Trophoblast cell (in vitro differentiated cells and primary cell): ENCODE measurements around the gene GPR61. TPM values are rescaled to one million over a fixed set of nuclear protein-coding genes. Genes with fewer than 3 reads are reported as not detected.

Experiments
- DNase-seq, 2 donors: peaks; one replicate each; pipeline ENCODE4 v3.0.0-alpha.2; 2016
- H2AFZ ChIP-seq: 2 replicates; pipeline ENCODE4 v1.6.1; 2013; ENCODE audit warnings: low read length, moderate library complexity, mild to moderate bottlenecking; ENCODE audit not compliant: insufficient read depth, poor library complexity
- H2AK5ac ChIP-seq: 2 replicates; pipeline ENCODE4 v1.6.1; 2013; ENCODE audit warnings: mild to moderate bottlenecking, low read length
- H2BK120ac ChIP-seq: 2 replicates; pipeline ENCODE4 v1.6.1; 2013; ENCODE audit warnings: low read length, mild to moderate bottlenecking, moderate library complexity; ENCODE audit not compliant: insufficient read depth, poor library complexity
- H2BK12ac ChIP-seq: 2 replicates; pipeline ENCODE4 v1.6.1; 2013; ENCODE audit warnings: mild to moderate bottlenecking, low read length, moderate library complexity
- H2BK5ac ChIP-seq: 2 replicates; pipeline ENCODE4 v1.6.1; 2013; ENCODE audit warnings: low read length, low read depth, moderate library complexity, mild to moderate bottlenecking; ENCODE audit not compliant: poor library complexity
- H3K14ac ChIP-seq: 2 replicates; pipeline ENCODE4 v1.6.1; 2013; ENCODE audit warnings: mild to moderate bottlenecking, low read length
- H3K18ac ChIP-seq: 2 replicates; pipeline ENCODE4 v1.6.1; 2013; ENCODE audit warnings: mild to moderate bottlenecking, low read length
- H3K23ac ChIP-seq: 2 replicates; pipeline ENCODE4 v1.6.1; 2013; ENCODE audit warnings: low read length
- H3K27ac ChIP-seq: 2 replicates; pipeline ENCODE4 v1.5.1; 2013; ENCODE audit warnings: low read depth, mild to moderate bottlenecking, inconsistent platforms, low read length, moderate library complexity
- H3K27me3 ChIP-seq: 2 replicates; pipeline ENCODE4 v1.6.1; 2013; ENCODE audit warnings: inconsistent platforms, mild to moderate bottlenecking, low read length, moderate library complexity; ENCODE audit not compliant: insufficient read depth
- H3K36me3 ChIP-seq, 2 experiments: 1 replicate in 1 of 2; 2 replicates in 1 of 2; pipeline ENCODE4 v1.6.1; 2013; ENCODE audit warnings: low read length in 2 of 2, mild to moderate bottlenecking in 2 of 2, moderate library complexity in 1 of 2; ENCODE audit not compliant: insufficient read depth in 2 of 2, control insufficient read depth in 1 of 2
- H3K4ac ChIP-seq: 2 replicates; pipeline ENCODE4 v1.6.1; 2013; ENCODE audit warnings: low read depth, mild to moderate bottlenecking, low read length, moderate library complexity
- H3K4me1 ChIP-seq, 2 experiments: 1 replicate in 1 of 2; 2 replicates in 1 of 2; pipeline ENCODE4 v1.6.1; 2013; ENCODE audit warnings: low read length in 2 of 2, mild to moderate bottlenecking in 2 of 2, moderate library complexity in 1 of 2; ENCODE audit not compliant: insufficient read depth in 2 of 2, control insufficient read depth in 1 of 2
- H3K4me2 ChIP-seq: 2 replicates; pipeline ENCODE4 v1.6.1; 2013; ENCODE audit warnings: inconsistent platforms, mild to moderate bottlenecking, low read length, moderate library complexity
- H3K4me3 ChIP-seq: 2 replicates; pipeline ENCODE4 v1.5.1; 2013; ENCODE audit warnings: mild to moderate bottlenecking, low read depth, low read length, inconsistent platforms
- H3K79me1 ChIP-seq: one replicate; pipeline ENCODE4 v1.6.1; 2013; ENCODE audit warnings: low read length
- H3K79me2 ChIP-seq: 2 replicates; pipeline ENCODE4 v1.6.1; 2013; ENCODE audit warnings: low read length, mild to moderate bottlenecking; ENCODE audit not compliant: control insufficient read depth, insufficient read depth, poor library complexity
- H3K9ac ChIP-seq: 2 replicates; pipeline ENCODE4 v1.6.1; 2013; ENCODE audit warnings: mild to moderate bottlenecking, low read length
- H3K9me3 ChIP-seq: 2 replicates; pipeline ENCODE4 v1.6.1; 2013; ENCODE audit warnings: low read depth, mild to moderate bottlenecking, control low read depth, inconsistent platforms, low read length; ENCODE audit not compliant: insufficient read depth
- H4K12ac ChIP-seq: 2 replicates; pipeline ENCODE4 v1.6.1; 2013; ENCODE audit warnings: low read depth, mild to moderate bottlenecking, low read length, moderate library complexity
- H4K8ac ChIP-seq: 2 replicates; pipeline ENCODE4 v1.6.1; 2013; ENCODE audit warnings: low read depth, mild to moderate bottlenecking, low read length, moderate library complexity
- H4K91ac ChIP-seq: one replicate; pipeline ENCODE4 v1.6.1; 2013; ENCODE audit warnings: low read depth, mild to moderate bottlenecking, low read length, moderate library complexity
- WGBS: extraction: QIAGEN DNeasy Blood & Tissue Kit; methylation state at CpG from one replicate; pipeline ENCODE4 v1.1.7; 2013; ENCODE audit warnings: missing lambda C conversion rate; ENCODE audit not compliant: insufficient read length, insufficient coverage; ENCODE audit errors: extremely low coverage; 5-methylcytosine and 5-hydroxymethylcytosine counted together
- polyA plus RNA-seq: library from polyadenylated mRNA; stranded (reverse); fragments of 200-250 nt; gene quantifications from 2 replicates; pipeline ENCODE4 v1.2.3, GENCODE V29; 2013

Gene GPR61, protein sequence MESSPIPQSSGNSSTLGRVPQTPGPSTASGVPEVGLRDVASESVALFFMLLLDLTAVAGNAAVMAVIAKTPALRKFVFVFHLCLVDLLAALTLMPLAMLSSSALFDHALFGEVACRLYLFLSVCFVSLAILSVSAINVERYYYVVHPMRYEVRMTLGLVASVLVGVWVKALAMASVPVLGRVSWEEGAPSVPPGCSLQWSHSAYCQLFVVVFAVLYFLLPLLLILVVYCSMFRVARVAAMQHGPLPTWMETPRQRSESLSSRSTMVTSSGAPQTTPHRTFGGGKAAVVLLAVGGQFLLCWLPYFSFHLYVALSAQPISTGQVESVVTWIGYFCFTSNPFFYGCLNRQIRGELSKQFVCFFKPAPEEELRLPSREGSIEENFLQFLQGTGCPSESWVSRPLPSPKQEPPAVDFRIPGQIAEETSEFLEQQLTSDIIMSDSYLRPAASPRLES
- not detected in 2 replicates for polyA plus RNA-seq

DNA sequence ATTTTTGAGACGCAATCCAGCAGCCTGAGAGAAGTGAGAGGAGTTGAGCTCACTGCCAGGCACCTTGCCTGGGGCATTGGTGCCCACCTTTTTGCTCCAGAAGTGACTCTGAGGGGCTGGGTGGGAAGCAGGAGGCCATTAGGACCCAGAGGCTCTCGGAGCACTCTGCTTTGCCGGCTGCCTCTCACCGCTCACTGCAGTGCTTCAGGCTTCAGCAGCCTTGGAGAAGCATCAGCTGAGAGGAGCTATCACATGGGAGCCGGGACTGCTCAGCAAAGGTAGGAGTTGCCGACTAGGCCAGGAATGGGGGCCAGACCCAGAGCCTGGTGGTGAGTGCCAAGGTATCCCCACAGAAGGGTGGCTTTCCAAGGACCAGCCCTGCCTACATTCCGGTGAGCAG lies at the start of gene GPR61:
TSS of gene GPR61 (plus strand) at position 197 of the 400 bp plus-strand sequence. CDS start 3,151 bp downstream, outside the sequence.
- Histone ChIP-seq H3K9me3 (no peaks in the 10 kb centered on the region), H3K23ac (no peak within 1 kb of the TSS), H3K9ac (no peak within 1 kb of the TSS), H2BK12ac (no peak within 1 kb of the TSS), H2AK5ac (no peak within 1 kb of the TSS), H3K36me3 (no peaks in the 10 kb centered on the region), H3K27me3 (no peaks in the 10 kb centered on the region), H3K4me3 (no peak within 1 kb of the TSS), H4K12ac (no peak within 1 kb of the TSS), H3K4me2 (no peak within 1 kb of the TSS), H4K91ac (no peak within 1 kb of the TSS), H2BK120ac (no peak within 1 kb of the TSS), H3K4ac (no peak within 1 kb of the TSS), H3K27ac (no peak within 1 kb of the TSS), H2AFZ (no peak within 1 kb of the TSS), H3K79me1 (no peaks in the 10 kb centered on the region), H4K8ac (no peak within 1 kb of the TSS), H2BK5ac (no peak within 1 kb of the TSS), H3K79me2 (no peaks in the 10 kb centered on the region), H3K18ac (no peak within 1 kb of the TSS), H3K4me1 (no peaks in the 10 kb centered on the region), H3K14ac (no peak within 1 kb of the TSS)
- WGBS, result no CpG with 5 or more reads among the region's 7 CpGs
- no peak for DNase-seq

DNA sequence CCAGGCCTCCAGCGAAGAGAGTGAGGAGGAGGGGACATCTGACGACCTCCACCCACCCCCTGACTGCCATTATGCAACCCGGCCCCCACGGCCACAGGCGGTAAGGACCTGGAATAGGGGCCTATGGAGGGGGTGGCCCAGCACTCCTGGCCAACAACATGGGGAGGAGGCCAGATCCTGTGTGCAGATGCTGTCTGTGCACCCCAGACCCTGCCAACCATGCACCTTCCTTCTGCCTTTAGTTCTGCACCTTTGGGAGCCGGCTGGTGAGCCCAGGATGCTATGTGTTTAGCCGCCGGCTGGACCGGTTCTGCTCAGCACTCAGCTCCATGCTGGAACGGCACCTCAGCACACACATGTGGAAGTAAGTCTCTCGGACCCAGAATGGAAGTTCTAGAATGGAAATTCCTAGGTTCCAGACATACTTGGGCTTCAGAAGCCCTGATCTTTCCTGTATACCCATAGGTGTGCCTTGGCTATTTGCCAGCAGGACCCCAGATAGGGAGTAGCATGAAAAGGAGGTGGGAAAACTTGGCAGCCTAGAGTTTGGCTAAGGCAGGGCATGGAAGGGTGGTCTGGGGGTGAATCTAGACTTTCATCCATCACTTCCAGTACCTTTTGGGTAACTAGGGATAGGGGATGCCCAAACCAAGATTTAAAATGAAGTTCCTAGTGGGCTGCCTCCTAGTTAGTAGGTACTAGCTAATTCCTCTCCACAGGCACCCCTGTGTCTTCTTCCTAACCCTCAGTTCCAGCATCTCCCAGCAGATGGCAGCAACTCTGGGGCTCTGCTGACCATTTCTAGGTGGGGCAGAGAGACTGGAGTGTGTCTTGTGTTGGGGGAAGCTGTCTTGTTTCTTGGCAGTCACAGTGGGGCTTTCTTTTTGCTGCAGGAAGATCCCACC lies 49.4 kb upstream of the GPR61 start:
- Histone ChIP-seq H4K12ac (no peak overlapping the region), H3K79me2 (peaks cover 4% of the 10 kb centered on the region), H2BK120ac (no peak overlapping the region), H3K4me3 (no peak overlapping the region), H3K23ac (no peak overlapping the region), H2BK5ac (no peak overlapping the region), H3K9me3 (no peaks in the 10 kb centered on the region), H3K4me1 (peaks cover 0 to 3% of the 10 kb centered on the region in 2 experiments), H3K27me3 (no peaks in the 10 kb centered on the region), H3K36me3 (peaks cover 16 to 20% of the 10 kb centered on the region in 2 experiments), H4K8ac (no peak overlapping the region), H3K14ac (no peak overlapping the region), H3K9ac (no peak overlapping the region), H4K91ac (no peak overlapping the region), H3K79me1 (peaks cover 3% of the 10 kb centered on the region), H3K4ac (no peak overlapping the region), H3K27ac (no peak overlapping the region), H2AK5ac (no peak overlapping the region), H2BK12ac (no peak overlapping the region), H2AFZ (no peak overlapping the region), H3K4me2 (no peak overlapping the region), H3K18ac (no peak overlapping the region)
- DNase-seq, result peak; percentile 48 to 79
- no CpG with 5 or more reads among the region's 11 CpGs for WGBS

DNA sequence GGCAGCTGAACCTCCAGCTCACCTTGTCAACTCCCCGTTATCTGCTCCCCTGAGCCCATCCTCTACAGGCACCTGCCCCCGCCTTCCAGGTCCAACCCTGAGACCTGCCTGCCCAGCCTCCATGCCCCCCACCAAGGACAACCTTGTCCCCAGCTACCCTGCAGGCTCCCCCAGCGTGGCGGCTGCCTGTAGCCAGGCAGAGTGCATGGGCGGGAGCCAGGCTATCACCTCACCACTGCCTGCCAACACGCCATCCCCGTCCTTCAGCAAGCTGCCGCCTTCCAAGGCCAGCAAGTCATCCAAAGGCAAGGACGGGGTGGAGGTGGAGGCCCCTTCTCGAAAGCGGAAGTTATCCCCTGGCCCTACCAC lies 48.8 kb upstream of the GPR61 start:
- no peaks in the 10 kb centered on the region for H3K27me3 ChIP-seq
- H3K4me1 ChIP-seq, result peaks cover 0 to 3% of the 10 kb centered on the region in 2 experiments
- H3K4ac ChIP-seq, result no peak overlapping the region
- H3K9ac ChIP-seq, result no peak overlapping the region
- no peak overlapping the region for H2BK120ac ChIP-seq
- no peak overlapping the region for H2AFZ ChIP-seq
- no peak overlapping the region for H3K14ac ChIP-seq
- H4K12ac ChIP-seq, result no peak overlapping the region
- H3K79me2 ChIP-seq, result peaks cover 4% of the 10 kb centered on the region
- no peak overlapping the region for H3K4me2 ChIP-seq
- no peak overlapping the region for H3K18ac ChIP-seq
- WGBS, result no CpG with 5 or more reads among the region's 11 CpGs
- no peak for DNase-seq
- no peak overlapping the region for H3K4me3 ChIP-seq
- H3K27ac ChIP-seq, result no peak overlapping the region
- peaks cover 22 to 23% of the 10 kb centered on the region in 2 experiments for H3K36me3 ChIP-seq
- peaks cover 3% of the 10 kb centered on the region for H3K79me1 ChIP-seq
- H2BK5ac ChIP-seq, result no peak overlapping the region
- no peaks in the 10 kb centered on the region for H3K9me3 ChIP-seq
- no peak overlapping the region for H4K91ac ChIP-seq
- H2BK12ac ChIP-seq, result no peak overlapping the region
- no peak overlapping the region for H2AK5ac ChIP-seq
- H3K23ac ChIP-seq, result no peak overlapping the region
- H4K8ac ChIP-seq, result no peak overlapping the region

DNA sequence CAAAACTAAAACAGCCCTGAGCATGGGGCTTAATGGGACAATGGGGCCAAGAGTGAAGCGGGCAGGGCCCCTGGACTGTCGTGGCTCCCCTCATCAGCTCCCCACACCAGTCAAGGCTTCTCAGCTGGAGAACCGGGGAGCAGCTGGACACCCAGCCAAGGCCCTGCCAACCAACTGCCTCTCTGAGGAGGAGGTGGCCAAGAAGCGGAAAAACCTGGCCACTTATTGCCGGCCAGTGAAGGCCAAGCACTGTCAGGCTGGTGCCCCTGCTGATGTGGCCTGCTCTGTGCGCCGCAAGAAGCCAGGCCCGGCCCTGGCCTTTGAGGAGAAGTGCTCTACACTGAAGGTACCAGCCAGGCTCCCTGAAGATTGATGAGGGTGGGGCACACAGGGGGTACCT lies 48.3 kb upstream of the GPR61 start:
- no CpG with 5 or more reads among the region's 8 CpGs for WGBS
- no peak overlapping the region for H2AK5ac ChIP-seq
- H3K27ac ChIP-seq, result no peak overlapping the region
- no peak overlapping the region for H3K9ac ChIP-seq
- H2BK12ac ChIP-seq, result no peak overlapping the region
- H3K4ac ChIP-seq, result no peak overlapping the region
- no peak overlapping the region for H3K4me2 ChIP-seq
- H3K4me1 ChIP-seq, result peaks cover 0 to 3% of the 10 kb centered on the region in 2 experiments
- no peaks in the 10 kb centered on the region for H3K9me3 ChIP-seq
- H3K27me3 ChIP-seq, result no peaks in the 10 kb centered on the region
- no peak overlapping the region for H4K8ac ChIP-seq
- H3K79me2 ChIP-seq, result peaks cover 4% of the 10 kb centered on the region
- H3K36me3 ChIP-seq, result peaks cover 25 to 27% of the 10 kb centered on the region in 2 experiments
- H2BK5ac ChIP-seq, result no peak overlapping the region
- H4K91ac ChIP-seq, result no peak overlapping the region
- no peak for DNase-seq
- no peak overlapping the region for H2BK120ac ChIP-seq
- H3K23ac ChIP-seq, result no peak overlapping the region
- H3K14ac ChIP-seq, result no peak overlapping the region
- H2AFZ ChIP-seq, result no peak overlapping the region
- H3K79me1 ChIP-seq, result peaks cover 3% of the 10 kb centered on the region
- no peak overlapping the region for H3K18ac ChIP-seq
- no peak overlapping the region for H4K12ac ChIP-seq
- H3K4me3 ChIP-seq, result peak overlapping the region; percentile 18
